Cardiac muscle cell (in vitro differentiated cells and primary cell): ENCODE results near the gene CDC40. TPM values are rescaled to one million over a fixed set of nuclear protein-coding genes. Genes with fewer than 3 reads are reported as not detected.

Source experiments
- DNase-seq, 2 donors: peaks; one replicate each; pipeline versions ENCODE4 v3.0.0 to v3.0.0-alpha.2; 2010 to 2017; ENCODE audit warnings: low read depth in 1 of 2, low spot score in 1 of 2
- H3K27ac ChIP-seq: fragments of 200-600 bp; sonication (generic); 2 replicates; pipeline ENCODE4 v1.5.1; 2016
- H3K27me3 ChIP-seq: fragments of 200-600 bp; sonication (generic); 2 replicates; pipeline ENCODE4 v1.6.0; 2016; ENCODE audit warnings: control low read depth
- H3K36me3 ChIP-seq: fragments of 200-600 bp; sonication (generic); 2 replicates; pipeline ENCODE4 v1.5.1; 2016; ENCODE audit warnings: control low read depth
- H3K4me1 ChIP-seq: fragments of 200-600 bp; sonication (generic); 2 replicates; pipeline ENCODE4 v1.8.1; 2017; ENCODE audit warnings: low read depth, mild to moderate bottlenecking, mixed run types
- H3K4me3 ChIP-seq: fragments of 200-600 bp; sonication (generic); 2 replicates; pipeline ENCODE4 v1.5.1; 2016; ENCODE audit warnings: mild to moderate bottlenecking
- H3K9me3 ChIP-seq: fragments of 200-600 bp; sonication (generic); 2 replicates; pipeline ENCODE4 v1.5.1; 2017; ENCODE audit warnings: low read depth, mild to moderate bottlenecking, control low read depth
- polyA plus RNA-seq: library from polyadenylated mRNA; unstranded; fragments of >200 nt; fragmentation: Nextera tagmentation; extraction: Ambion mirVana; gene quantifications from 2 replicates; pipeline ENCODE4 v1.2.1, GENCODE V29; 2016
- total RNA-seq: library from RNA; depleted of rRNA; stranded (reverse); fragments of >200 nt; gene quantifications from 2 replicates; pipeline ENCODE4 v1.2.3, GENCODE V29; 2016
- TF ChIP-seq, protein P1 (sequence below): IDR thresholded peaks from 2 replicates; pipeline ENCODE4 v1.5.1; 2012; ENCODE audit warnings: low read depth, mild to moderate bottlenecking, low read length

CDC40 gene
- total and polyA plus RNA-seq, 2 experiments from 2014 or later: 13.5 to 13.6 TPM

DNA sequence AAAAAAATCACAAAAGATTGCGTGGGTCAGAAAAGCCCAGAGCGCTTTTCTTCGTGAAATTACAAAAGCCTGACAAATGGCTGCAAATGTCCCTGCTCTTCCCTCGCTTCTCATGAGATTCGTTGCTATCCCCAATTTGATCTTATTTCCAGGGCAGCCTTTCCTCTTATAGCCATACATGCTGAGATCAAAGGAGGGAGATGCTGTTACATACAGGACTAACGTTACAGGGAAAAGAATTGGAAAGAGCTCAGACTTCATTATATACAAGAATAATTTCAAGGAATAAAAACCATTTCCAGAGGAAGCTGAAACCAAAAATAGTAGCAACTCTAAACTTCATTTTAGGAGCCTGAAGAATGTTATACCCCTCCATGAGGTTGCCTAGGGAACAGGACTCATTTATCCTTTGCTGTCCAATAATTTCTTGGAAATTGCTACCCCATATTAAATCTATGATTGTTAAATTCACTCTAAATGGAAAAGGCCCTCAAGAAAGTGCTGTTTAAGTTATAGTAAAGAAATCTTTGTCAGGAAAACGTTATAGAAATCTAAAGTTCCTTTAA lies 97.0 kb downstream of the CDC40 start:
- TF ChIP-seq, protein P1, sequence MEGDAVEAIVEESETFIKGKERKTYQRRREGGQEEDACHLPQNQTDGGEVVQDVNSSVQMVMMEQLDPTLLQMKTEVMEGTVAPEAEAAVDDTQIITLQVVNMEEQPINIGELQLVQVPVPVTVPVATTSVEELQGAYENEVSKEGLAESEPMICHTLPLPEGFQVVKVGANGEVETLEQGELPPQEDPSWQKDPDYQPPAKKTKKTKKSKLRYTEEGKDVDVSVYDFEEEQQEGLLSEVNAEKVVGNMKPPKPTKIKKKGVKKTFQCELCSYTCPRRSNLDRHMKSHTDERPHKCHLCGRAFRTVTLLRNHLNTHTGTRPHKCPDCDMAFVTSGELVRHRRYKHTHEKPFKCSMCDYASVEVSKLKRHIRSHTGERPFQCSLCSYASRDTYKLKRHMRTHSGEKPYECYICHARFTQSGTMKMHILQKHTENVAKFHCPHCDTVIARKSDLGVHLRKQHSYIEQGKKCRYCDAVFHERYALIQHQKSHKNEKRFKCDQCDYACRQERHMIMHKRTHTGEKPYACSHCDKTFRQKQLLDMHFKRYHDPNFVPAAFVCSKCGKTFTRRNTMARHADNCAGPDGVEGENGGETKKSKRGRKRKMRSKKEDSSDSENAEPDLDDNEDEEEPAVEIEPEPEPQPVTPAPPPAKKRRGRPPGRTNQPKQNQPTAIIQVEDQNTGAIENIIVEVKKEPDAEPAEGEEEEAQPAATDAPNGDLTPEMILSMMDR: no peak
- H3K27me3 ChIP-seq: no peaks in the 10 kb centered on the region
- no peaks in the 10 kb centered on the region for H3K4me1 ChIP-seq
- no peak overlapping the region for H3K4me3 ChIP-seq
- DNase-seq: no peak
- no peaks in the 10 kb centered on the region for H3K9me3 ChIP-seq
- no peaks in the 10 kb centered on the region for H3K36me3 ChIP-seq
- no peak overlapping the region for H3K27ac ChIP-seq

Other genes with a start within 250 kb of the CDC40 start
- gene GPR6, start 202.1 kb upstream of the CDC40 start, total RNA-seq: not detected in 2 replicates
- gene GPR6, start 202.1 kb upstream of the CDC40 start, polyA plus RNA-seq: not detected in 2 replicates
- 34.5 and 46.3 TPM in 2 replicates for gene WASF1, start 757 bp upstream of the CDC40 start, total RNA-seq
- 70.9 and 77.5 TPM in 2 replicates for gene WASF1, start 757 bp upstream of the CDC40 start, polyA plus RNA-seq
- 7.7 and 8.4 TPM in 2 replicates for gene METTL24, start 177.9 kb downstream of the CDC40 start, total RNA-seq
- gene METTL24, start 177.9 kb downstream of the CDC40 start, polyA plus RNA-seq: 4.3 and 6.8 TPM in 2 replicates
- gene DDO, start 235.1 kb downstream of the CDC40 start, total RNA-seq: 0.27 and 0.32 TPM in 2 replicates
- 0.56 TPM in 1 of 2 replicates, not detected in the other for gene DDO, start 235.1 kb downstream of the CDC40 start, polyA plus RNA-seq